HG02759 (cell line): Measurements from ENCODE around the gene DTX3.
"Not testable (repeated sequence)": the region's sequence is repeated elsewhere in the genome, so short reads cannot be mapped to it uniquely, and the experiment has no call there.

Experiments used
- ATAC-seq: cut with Tn5 transposase; IDR thresholded peaks from one replicate; pipeline ENCODE4 v1.9.1; 2021; ENCODE audit warnings: mild to moderate bottlenecking, moderate library complexity; ENCODE audit not compliant: unreplicated experiment

Gene DTX3

GRCh38 chr12:57606821-57607220 is 2.2 kb downstream of the DTX3 start:
- ATAC-seq = no peak

DNA sequence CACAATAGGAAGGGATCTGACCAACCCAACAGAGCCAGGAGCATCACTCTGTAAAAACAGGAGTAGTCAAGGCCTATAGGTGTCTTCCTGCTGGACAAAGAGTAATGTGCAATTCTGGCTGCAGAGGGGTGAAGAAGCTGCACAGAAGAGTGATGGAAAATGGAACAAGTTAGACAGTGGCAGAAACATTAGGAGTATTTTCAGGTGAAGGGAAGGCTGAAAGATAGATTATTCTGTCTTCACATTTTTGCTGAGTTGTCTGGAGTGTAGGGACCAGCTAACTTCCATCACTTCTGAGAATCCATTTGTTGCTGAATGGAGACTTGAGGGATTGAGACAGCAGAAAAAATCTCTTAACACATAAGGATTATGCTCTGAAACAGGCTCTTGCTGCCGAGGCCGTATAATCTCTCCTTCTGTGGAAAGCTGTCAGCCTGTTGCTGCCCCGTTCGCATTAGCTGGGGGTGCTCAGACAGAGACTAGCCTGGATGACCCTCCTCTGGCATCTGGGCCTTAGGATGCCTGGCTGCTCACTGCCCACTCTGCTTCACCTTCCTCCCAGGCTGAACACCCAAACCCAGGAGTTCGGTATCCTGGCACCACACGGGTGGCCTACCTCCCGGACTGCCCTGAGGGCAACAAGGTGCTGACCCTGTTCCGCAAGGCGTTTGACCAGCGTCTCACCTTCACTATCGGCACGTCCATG is 3.5 kb downstream of the DTX3 start:
- ATAC-seq = no peak

DNA sequence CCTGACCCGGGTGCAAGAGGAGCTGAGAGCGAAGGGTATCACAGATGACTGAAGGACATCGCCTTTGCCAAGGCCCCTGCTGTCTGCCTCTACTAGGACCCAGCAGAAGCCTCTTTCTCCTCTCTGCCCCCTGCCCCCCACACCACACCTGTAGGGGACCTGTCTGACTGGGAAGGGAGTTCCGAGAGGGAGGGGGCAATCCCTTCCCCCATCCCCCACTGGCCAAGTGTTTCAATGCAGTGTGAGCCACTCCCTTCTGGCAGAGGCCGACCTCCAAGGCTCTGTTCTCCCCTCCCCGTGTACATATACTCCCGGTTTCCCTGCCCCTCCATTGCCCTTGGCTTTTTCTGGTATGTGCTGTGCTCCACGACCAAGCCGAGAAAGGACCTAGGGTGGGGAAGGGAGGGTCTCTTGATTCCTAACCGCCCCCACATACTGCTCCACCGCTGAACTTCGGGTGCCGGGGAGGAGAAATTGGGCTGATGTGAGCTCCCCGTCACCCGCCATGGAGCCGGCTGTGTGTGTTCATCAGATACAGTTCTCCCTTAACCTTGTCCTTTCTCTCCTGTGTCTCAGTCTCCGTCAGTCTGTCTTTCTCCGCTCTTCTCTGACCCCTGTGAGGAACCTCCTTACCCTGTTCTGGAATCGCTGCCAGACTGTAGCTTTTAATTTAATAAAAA is 4.6 kb downstream of the DTX3 start:
- ATAC-seq = no peak

GRCh38 chr12:57609781-57610553 is 5.3 kb downstream of the DTX3 start:
- ATAC-seq = no peak

DNA sequence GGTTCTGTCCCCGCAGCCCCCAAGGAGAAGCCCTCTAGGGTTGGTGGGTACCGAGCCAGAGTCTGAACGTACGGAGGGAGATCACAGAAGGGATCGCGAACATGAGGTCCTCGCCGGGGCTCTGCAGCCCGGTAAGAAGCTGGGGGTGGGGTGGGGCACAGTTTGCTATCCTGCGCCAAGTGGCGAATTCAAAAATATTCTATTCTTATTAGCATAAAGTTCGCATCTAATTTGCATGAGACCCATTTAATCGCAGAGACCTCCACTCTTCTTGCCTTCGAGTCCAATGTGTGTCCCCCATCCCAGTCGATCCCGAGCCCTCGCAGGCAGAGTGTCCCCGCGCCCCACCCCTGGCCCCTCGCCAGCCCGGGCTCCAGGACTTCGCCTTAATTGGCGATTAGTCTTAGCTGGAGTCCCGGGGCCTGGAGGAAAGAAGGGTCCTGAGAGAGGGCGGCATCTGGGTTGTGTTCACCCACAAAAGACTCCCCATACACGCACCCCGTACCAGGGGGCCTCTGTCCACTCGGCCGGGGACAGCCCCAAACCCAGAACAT is 6.0 kb downstream of the DTX3 start:
- no peak for ATAC-seq

DNA sequence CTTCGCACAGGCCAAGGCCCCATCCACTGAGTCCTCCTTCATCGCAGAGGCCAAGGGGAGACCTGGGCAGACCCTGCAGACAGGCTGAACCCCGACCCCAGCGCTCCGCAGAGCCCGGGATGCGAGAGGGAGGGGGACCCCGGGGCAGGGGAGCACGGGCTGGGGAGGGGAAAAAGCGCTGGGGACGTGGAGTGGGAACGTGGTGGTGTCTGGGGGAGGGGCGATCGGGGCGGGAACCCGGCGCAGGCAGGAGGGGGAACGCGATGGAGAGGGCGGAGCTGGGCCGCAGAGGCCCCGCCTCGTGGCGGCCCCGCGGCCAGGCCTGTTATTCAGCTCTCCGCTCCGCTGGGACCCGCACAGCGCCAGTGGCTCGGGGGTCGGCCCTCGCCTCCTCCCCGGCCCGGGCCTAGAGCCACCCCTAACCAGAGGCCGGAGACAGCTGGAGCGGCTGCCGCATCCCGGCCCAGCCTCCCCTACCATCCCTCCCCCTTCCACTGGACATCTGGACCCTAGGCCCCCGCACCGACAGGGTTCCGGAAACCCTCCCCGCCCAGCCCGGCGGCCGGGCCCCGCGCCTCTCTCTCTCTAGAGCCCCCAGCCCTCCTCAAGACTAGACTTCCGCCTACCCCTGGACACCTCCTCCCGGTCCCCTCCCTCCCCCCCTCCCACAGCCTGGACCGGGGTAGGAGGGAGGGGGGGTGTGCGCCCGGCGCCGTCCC is 6.6 kb downstream of the DTX3 start, which contains the start of gene ARHGEF25:
TSS of gene ARHGEF25 (plus strand) at position 328 of the 719 bp plus-strand sequence. CDS start 460 bp downstream, outside the sequence.
- peak; percentile 60 for ATAC-seq

- ATAC-seq = no peak
Observed at GRCh38 chr12:57611827-57612710, 7.4 kb downstream of the DTX3 start.

DNA sequence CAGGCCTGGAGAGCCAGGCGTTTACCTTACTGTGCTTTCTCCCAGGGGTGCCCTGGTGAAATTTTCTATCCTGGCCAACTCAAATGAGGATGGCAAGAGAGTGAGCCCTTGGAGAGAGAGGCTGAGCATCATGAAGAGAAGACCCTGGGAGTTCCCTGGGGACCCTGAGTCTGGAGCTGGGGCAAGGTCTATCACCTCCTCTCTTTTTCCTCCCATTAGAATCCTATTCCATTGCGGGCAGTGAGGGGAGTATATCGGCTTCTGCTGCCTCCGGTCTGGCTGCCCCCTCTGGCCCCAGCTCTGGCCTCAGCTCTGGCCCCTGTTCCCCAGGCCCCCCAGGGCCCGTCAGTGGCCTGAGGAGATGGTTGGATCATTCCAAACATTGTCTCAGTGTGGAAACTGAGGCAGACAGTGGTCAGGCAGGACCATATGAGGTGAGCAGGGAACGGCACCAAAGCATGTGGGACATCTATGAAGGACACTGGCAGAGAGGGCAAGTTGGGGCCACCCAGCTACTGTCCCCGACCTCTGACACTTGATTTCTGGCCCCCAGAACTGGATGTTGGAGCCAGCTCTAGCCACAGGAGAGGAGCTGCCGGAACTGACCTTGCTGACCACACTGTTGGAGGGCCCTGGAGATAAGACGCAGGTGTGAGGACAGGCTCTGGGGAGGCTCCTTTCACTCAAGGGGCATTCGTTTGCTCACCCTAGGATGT is 8.2 kb downstream of the DTX3 start:
- ATAC-seq = no peak

DNA sequence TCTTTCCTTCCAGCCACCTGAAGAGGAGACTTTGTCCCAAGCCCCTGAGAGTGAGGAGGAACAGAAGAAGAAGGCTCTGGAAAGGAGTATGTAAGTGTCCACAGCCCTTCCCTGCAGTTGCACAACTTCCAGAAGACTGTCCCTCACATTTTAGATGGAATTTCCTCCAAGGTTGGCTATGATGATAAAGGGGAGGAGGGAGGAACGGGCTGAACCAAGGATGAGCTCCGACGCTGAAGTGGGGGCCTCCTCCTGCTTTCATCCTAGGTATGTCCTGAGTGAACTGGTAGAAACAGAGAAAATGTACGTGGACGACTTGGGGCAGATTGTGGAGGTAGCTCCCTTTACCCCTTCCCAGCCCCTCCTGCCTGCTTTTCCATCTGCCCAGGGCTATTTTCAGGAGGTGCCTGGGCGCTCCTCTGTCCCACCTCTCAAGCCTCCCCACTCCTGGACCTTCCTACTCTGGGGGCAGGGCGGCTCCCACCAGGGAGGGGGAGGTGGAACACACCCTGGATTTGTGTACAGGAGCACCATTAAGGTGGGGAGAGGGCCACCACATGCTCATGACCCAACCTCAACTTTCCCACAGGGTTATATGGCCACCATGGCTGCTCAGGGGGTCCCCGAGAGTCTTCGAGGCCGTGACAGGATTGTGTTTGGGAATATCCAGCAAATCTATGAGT is 8.9 kb downstream of the DTX3 start:
- no peak for ATAC-seq

DNA sequence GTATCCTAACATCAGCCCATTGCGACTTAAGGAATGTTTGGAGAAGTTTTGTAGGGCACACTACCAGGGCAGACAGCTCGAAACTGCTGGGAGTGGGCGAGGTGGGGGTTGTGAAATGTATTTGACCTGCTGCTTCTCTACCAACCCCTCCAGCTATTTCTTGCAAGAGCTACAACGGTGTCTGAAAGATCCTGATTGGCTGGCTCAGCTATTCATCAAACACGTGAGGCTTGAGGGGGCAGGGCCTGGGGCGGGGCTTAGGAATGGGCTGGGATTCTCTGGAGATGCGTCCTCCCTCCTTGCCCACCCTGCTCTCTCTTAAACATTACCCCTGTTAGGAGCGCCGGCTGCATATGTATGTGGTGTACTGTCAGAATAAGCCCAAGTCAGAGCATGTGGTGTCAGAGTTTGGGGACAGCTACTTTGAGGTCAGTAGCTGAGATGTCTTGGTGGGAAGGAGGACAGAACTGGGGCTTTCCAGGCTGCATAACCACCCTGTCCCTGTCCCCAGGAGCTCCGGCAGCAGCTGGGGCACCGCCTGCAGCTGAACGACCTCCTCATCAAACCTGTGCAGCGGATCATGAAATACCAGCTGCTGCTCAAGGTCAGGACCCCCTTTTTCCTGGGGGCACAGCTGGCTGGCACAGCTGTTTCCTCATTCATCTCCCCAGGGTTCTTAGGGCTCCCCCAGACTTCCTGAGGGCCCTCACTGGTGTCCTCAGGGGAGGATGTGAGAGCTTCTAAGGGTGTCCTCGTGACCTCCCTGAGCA is 9.7 kb downstream of the DTX3 start:
- ATAC-seq = peak; percentile 62

DNA sequence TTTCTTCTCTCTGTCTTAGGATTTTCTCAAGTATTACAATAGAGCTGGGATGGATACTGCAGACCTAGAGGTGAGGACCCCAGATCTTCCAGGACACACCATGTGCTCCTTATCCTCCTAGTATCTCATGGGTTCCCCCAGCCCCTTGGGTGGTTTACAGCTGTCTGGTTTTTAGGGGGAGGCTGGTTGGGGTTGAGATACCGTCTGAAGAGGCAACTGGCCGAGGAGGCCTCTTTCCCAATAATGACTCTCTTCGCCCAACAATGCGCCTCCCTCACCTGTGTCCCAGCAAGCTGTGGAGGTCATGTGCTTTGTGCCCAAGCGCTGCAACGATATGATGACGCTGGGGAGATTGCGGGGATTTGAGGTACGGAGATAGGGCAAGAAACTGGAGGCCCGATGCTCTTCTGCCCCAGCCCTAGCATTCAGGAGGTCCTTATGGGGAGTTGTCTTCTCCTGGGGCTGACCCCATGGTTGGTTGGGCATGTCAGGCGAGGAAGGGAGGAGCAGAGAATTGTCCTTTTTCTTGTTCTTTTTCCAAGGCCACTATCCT is 10.4 kb downstream of the DTX3 start:
- no peak for ATAC-seq

DNA sequence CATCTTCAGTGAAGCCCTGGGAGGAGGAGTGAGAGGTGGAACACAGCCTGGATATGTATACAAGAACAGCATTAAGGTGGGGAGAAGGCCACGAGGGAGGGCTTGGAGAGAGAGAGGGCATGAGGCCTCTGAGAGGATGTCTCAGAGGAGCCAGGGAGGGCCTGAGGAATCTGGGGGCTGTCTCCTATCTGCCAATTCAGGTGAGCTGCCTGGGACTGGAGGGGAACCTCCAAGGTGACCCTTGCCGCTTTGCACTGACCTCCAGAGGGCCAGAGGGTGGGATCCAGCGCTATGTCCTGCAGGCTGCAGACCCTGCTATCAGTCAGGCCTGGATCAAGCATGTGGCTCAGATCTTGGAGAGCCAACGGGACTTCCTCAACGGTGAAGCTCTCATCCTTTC is 11.0 kb downstream of the DTX3 start:
- ATAC-seq = no peak

DNA sequence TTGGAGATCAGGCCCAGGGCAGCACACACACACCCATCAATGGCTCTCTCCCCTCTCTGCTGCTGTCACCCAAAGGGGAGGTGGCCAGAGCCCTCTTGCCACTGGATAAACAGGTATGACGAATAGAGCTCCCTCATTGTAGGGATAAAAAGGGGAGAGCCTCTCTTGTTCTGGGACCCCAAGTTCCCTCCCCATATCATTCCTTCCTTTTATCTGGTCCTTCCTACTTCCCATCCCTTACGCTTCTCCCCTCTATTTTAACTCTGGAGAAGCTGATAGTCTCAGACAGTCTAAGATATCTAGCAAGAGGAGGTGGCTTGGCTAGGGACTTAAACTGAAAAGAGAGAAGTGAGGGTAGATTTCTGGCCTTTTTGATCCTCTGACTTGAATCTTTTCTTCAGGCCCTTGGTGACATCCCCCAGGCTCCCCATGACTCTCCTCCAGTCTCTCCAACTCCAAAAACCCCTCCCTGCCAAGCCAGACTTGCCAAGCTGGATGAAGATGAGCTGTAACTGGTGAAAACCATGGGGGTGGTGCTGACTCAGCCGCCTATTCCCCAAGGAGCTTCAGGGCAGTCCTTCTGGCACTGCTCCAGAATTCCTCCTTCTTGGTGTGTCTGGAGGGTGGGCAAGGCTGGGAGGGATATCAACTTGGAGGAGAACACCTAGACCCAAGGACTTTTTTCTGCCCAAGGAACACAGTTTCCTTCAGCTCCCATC is 11.9 kb downstream of the DTX3 start:
- no peak for ATAC-seq

- no peak for ATAC-seq
Observed at GRCh38 chr12:57617942-57618341, 13.3 kb downstream of the DTX3 start.

- ATAC-seq = not testable (repeated sequence)
Observed at GRCh38 chr12:57618431-57618830, 13.8 kb downstream of the DTX3 start.

GRCh38 chr12:57618966-57619433 is 14.4 kb downstream of the DTX3 start:
- no peak for ATAC-seq
